Mucosa of descending colon (tissue), 3 donors: ENCODE measurements around the gene FKBP9. TPM values are rescaled to one million over a fixed set of nuclear protein-coding genes. Genes with fewer than 3 reads are reported as not detected.
A peak's percentile ranks its signal among the peaks of the same experiment; 100 is the strongest.

ENCODE experiments used
- ATAC-seq: fragments of 200-7000 bp; cut with Tn5 transposase; one replicate; pipeline ENCODE4 v1.9.1; 2020; ENCODE audit warnings: mild to moderate bottlenecking, moderate library complexity
- DNase-seq, 3 donors: peaks; one replicate each; pipeline ENCODE4 v3.0.0-alpha.2; 2020
- H3K36me3 ChIP-seq: fragments of 200-600 bp; one replicate; pipeline ENCODE4 v1.8.0; 2021; ENCODE audit warnings: low read depth, mild to moderate bottlenecking
- H3K4me1 ChIP-seq: fragments of 200-600 bp; one replicate; pipeline ENCODE4 v1.8.0; 2021; ENCODE audit warnings: low read depth, mild to moderate bottlenecking
- H3K4me3 ChIP-seq: fragments of 200-600 bp; one replicate; pipeline ENCODE4 v1.8.0; 2021; ENCODE audit warnings: mild to moderate bottlenecking
- H3K9me3 ChIP-seq: fragments of 200-600 bp; one replicate; pipeline ENCODE4 v1.8.0; 2021; ENCODE audit warnings: mild to moderate bottlenecking
- CTCF ChIP-seq: fragments of 200-600 bp; IDR thresholded peaks from one replicate; pipeline ENCODE4 v1.8.0; 2022; ENCODE audit warnings: antibody characterized with exemption, mild to moderate bottlenecking
- intact Hi-C, 2 donors: fragments of 100-400 bp; cut with DNase I in 1 of 2; cut with micrococcal nuclease in 1 of 2; formaldehyde crosslinking; loops; one replicate each; pipeline versions ENCODE4 v1.11.0 to v1.11.1; 2022; cut with DNase I, micrococcal nuclease
- total RNA-seq, 3 donors: library from RNA; stranded (reverse); fragmentation: NEBNext Ultra II Directional in 2 of 3; extraction: Animal tissue kit (Norgen Biotek cat#: 25700) in 2 of 3; gene quantifications; one replicate each; pipeline versions ENCODE4 v1.2.1 to v1.2.4, GENCODE V29; 2021 to 2023
- donor health status: DM: no; HTN: no; CAD: no; lungs with moderate emphysema.
- donor health status: DM: no; HTN: no; CAD: no.
- donor health status: DM: no; HTN: yes; CAD: no.

The FKBP9 gene
- total RNA-seq, 3 donors from 2014 or later: 87.8 to 99.7 (median 98.8) TPM

GRCh38 chr7:33038639-33039038, 81.4 kb downstream of the FKBP9 start:
- H3K4me1 ChIP-seq: peaks cover 39% of the 10 kb centered on the region
- H3K9me3 ChIP-seq: no peaks in the 10 kb centered on the region
- H3K36me3 ChIP-seq: no peaks in the 10 kb centered on the region
- no peak for DNase-seq
- no peak for TF ChIP-seq CTCF
- intact Hi-C loops: no loop called here
- no peak overlapping the region for H3K4me3 ChIP-seq
- ATAC-seq: no peak

- Histone ChIP-seq H3K4me1 (peaks cover 38% of the 10 kb centered on the region), H3K4me3 (peak overlapping the region; percentile 1), H3K36me3 (no peaks in the 10 kb centered on the region), H3K9me3 (no peaks in the 10 kb centered on the region)
- intact Hi-C loops: no loop called here
- TF ChIP-seq CTCF: no peak
- ATAC-seq (peak; percentile 28), DNase-seq (no peak)
These were observed 82.1 kb downstream of the FKBP9 start for GRCh38 chr7:33039257-33039902.

- Histone ChIP-seq H3K4me1 (peaks cover 36% of the 10 kb centered on the region), H3K9me3 (no peaks in the 10 kb centered on the region), H3K4me3 (no peak overlapping the region), H3K36me3 (no peaks in the 10 kb centered on the region)
- DNase-seq (no peak), ATAC-seq (no peak)
- no peak for TF ChIP-seq CTCF
- intact Hi-C loops: no loop called here
These were observed 82.7 kb downstream of the FKBP9 start for GRCh38 chr7:33039903-33040292.

- peak; percentile 88 for ATAC-seq
- H3K36me3 ChIP-seq: no peaks in the 10 kb centered on the region
- peak in 1 of 3 donors; percentile 87 for DNase-seq
- no peak for TF ChIP-seq CTCF
- intact Hi-C loops: no loop called here
- no peaks in the 10 kb centered on the region for H3K9me3 ChIP-seq
- no peak overlapping the region for H3K4me3 ChIP-seq
- peaks cover 47% of the 10 kb centered on the region for H3K4me1 ChIP-seq
These were observed 83.7 kb downstream of the FKBP9 start for GRCh38 chr7:33040803-33041516.

GRCh38 chr7:33041631-33042428, 84.6 kb downstream of the FKBP9 start:
- intact Hi-C loops: no loop called here
- no peak for TF ChIP-seq CTCF
- no peak for ATAC-seq
- Histone ChIP-seq H3K36me3 (no peaks in the 10 kb centered on the region), H3K4me1 (peaks cover 47% of the 10 kb centered on the region), H3K4me3 (no peak overlapping the region), H3K9me3 (no peaks in the 10 kb centered on the region)
- DNase-seq: no peak
